HepG2 (cell line): Measurements from ENCODE around the gene BAHCC1. TPM values are rescaled to one million over a fixed set of nuclear protein-coding genes. Genes with fewer than 3 reads are reported as not detected.

Experiments
- ASH2L ChIP-seq: fragments of 300-600, 200-600 bp; sonication (generic); IDR thresholded peaks from 2 replicates; pipeline ENCODE4 v1.7.0; 2017; ENCODE audit warnings: low read depth, mild to moderate bottlenecking, moderate library complexity, mixed read lengths, low read length; ENCODE audit not compliant: insufficient read length
- CBX2 ChIP-seq, 2 experiments: fragments of 200-600 bp in 1 of 2; sonication (generic); formaldehyde crosslinking in 1 of 2; IDR thresholded peaks; 2 replicates each; pipeline versions ENCODE4 v1.7.0 to v1.8.1; 2018 to 2022; ENCODE audit warnings: low read depth in 2 of 2, low read length in 1 of 2, mild to moderate bottlenecking in 1 of 2, missing genetic modification reagents in 1 of 2
- CC2D1A ChIP-seq: sonication (generic); formaldehyde crosslinking; IDR thresholded peaks from 2 replicates; pipeline ENCODE4 v1.8.1; 2023; ENCODE audit warnings: mild to moderate bottlenecking, missing genetic modification reagents
- GTF3A ChIP-seq: sonication (generic); formaldehyde crosslinking; conservative IDR thresholded peaks from 2 replicates; pipeline ENCODE4 v1.4.0; 2020; ENCODE audit warnings: mild to moderate bottlenecking, missing genetic modification reagents
- HOXA3 ChIP-seq: sonication (generic); formaldehyde crosslinking; IDR thresholded peaks from 2 replicates; pipeline ENCODE4 v1.5.0; 2020; ENCODE audit warnings: missing genetic modification reagents
- NKX3-1 ChIP-seq: sonication (generic); formaldehyde crosslinking; IDR thresholded peaks from 2 replicates; pipeline ENCODE4 v1.5.0; 2020; ENCODE audit warnings: missing genetic modification reagents
- POLR2A ChIP-seq, 2 experiments: IDR thresholded peaks; 2 replicates each; pipeline ENCODE4 v1.6.1; 2011; ENCODE audit warnings: low read depth in 2 of 2, low read length in 2 of 2, mild to moderate bottlenecking in 1 of 2, moderate library complexity in 1 of 2; ENCODE audit not compliant: insufficient read depth in 1 of 2
- RARA ChIP-seq: IDR thresholded peaks from 2 replicates; pipeline ENCODE4 v1.6.1; 2016; ENCODE audit warnings: missing genetic modification reagents, missing compliant biosample characterization
- RFXANK ChIP-seq: IDR thresholded peaks from 2 replicates; pipeline ENCODE4 v1.6.1; 2016
- RXRA ChIP-seq: sonication (generic); formaldehyde crosslinking; IDR thresholded peaks from 2 replicates; pipeline ENCODE4 v1.5.1; 2020; ENCODE audit warnings: missing genetic modification reagents
- SUZ12 ChIP-seq: fragments of 150-350 bp; IDR thresholded peaks from 2 replicates; pipeline ENCODE4 v1.6.1; 2014; ENCODE audit warnings: low read depth, low read length
- TBX3 ChIP-seq: fragments of 450-650 bp; IDR thresholded peaks from 2 replicates; pipeline ENCODE4 v1.6.1; 2017; ENCODE audit warnings: antibody characterized with exemption, mild to moderate bottlenecking, inconsistent platforms, borderline replicate concordance
- TCF7L2 ChIP-seq: IDR thresholded peaks from 2 replicates; pipeline ENCODE4 v1.6.1; 2011; ENCODE audit warnings: mild to moderate bottlenecking, low read depth, low read length, moderate library complexity
- ZNF552 ChIP-seq: sonication (generic); formaldehyde crosslinking; IDR thresholded peaks from 2 replicates; pipeline ENCODE4 v1.9.0; 2022; ENCODE audit warnings: missing genetic modification reagents, mild to moderate bottlenecking, borderline replicate concordance
- ZNF781 ChIP-seq: sonication (generic); formaldehyde crosslinking; IDR thresholded peaks from 2 replicates; pipeline ENCODE4 v1.5.1; 2020; ENCODE audit warnings: borderline replicate concordance, mild to moderate bottlenecking, missing genetic modification reagents; ENCODE audit errors: not compliant biosample characterization
- ZSCAN31 ChIP-seq: sonication (generic); formaldehyde crosslinking; IDR thresholded peaks from 2 replicates; pipeline ENCODE4 v1.5.0; 2020; ENCODE audit warnings: low read depth, mild to moderate bottlenecking, missing genetic modification reagents
- polyA plus RNA-seq, 8 experiments: library from polyadenylated mRNA; depleted of rRNA in 3 of 8; stranded (reverse) in 7 of 8; unstranded in 1 of 8; fragments of >200 nt; fragmentation: Illumina TruSeq in 4 of 8; extraction: Trizol in 4 of 8; gene quantifications; 2 replicates each; pipeline versions ENCODE4 v1.2.1 to v1.2.3, GENCODE V29; 2011 to 2016; ENCODE audit warnings: low read depth in 4 of 8, missing spikeins in 1 of 8, mixed read lengths in 1 of 8; ENCODE audit not compliant: insufficient read depth in 1 of 8
- total RNA-seq, 5 experiments: library from RNA; depleted of rRNA; stranded (reverse); fragments of >200 nt; fragmentation: Illumina TruSeq; extraction: Trizol; gene quantifications; 2 replicates each; pipeline ENCODE4 v1.2.3, GENCODE V29; 2016; ENCODE audit warnings: low read depth in 1 of 5
- TF ChIP-seq, protein P1 (sequence below): sonication (generic); formaldehyde crosslinking; IDR thresholded peaks from 2 replicates; pipeline ENCODE4 v1.4.0; 2020; ENCODE audit warnings: missing genetic modification reagents, mild to moderate bottlenecking, borderline replicate concordance
- TF ChIP-seq, protein P2 (sequence below): sonication (generic); formaldehyde crosslinking; IDR thresholded peaks from 2 replicates; pipeline ENCODE4 v1.4.0; 2020; ENCODE audit warnings: missing genetic modification reagents
- TF ChIP-seq, protein P3 (sequence below): IDR thresholded peaks from 2 replicates; pipeline ENCODE4 v1.6.1; 2012; ENCODE audit warnings: low read length, improper control_type of control experiment
- TF ChIP-seq, protein P4 (sequence below): sonication (generic); formaldehyde crosslinking; conservative IDR thresholded peaks from 2 replicates; pipeline ENCODE4 v1.4.0; 2020; ENCODE audit warnings: mild to moderate bottlenecking, missing genetic modification reagents, moderate library complexity

BAHCC1 gene
- total and polyA plus RNA-seq, 2 of the 13 experiments (the other 11 are each of a cell fraction or from before 2014, with no cell fraction given), result 1.4 to 1.7 TPM

DNA sequence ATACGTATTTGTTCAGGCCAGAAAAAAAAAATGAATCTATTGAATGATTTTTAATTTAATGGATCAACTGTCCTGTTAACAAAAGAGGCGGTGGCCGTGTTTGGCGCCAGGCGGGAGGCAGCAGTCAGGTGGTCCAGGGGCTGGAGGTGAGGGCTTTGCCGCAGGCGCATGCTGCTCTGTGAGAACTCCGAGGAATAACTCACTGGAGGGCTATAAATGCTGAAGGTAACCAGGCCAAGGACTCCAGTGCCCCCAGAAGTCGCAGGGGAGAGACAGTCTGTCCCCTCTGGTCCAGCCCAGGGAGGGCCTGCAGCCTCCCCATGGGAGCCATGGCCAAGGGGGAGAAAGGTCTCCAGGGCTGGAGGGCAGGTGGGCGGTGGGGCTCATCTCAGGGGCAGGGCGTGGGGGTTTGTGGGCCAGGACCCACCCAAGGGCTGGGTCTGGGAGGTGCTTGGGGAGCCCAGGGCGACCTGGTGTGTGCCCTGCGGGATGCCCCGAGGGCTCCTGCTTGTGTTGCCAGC, 7.1 kb upstream of the BAHCC1 start (continued):
- no peak for TF ChIP-seq ZNF552
- no peak for TF ChIP-seq CC2D1A (CRISPR knock-in tag)
- no peak for TF ChIP-seq SUZ12
- TF ChIP-seq NKX3-1 (CRISPR knock-in tag), result no peak
- TF ChIP-seq, protein P1, sequence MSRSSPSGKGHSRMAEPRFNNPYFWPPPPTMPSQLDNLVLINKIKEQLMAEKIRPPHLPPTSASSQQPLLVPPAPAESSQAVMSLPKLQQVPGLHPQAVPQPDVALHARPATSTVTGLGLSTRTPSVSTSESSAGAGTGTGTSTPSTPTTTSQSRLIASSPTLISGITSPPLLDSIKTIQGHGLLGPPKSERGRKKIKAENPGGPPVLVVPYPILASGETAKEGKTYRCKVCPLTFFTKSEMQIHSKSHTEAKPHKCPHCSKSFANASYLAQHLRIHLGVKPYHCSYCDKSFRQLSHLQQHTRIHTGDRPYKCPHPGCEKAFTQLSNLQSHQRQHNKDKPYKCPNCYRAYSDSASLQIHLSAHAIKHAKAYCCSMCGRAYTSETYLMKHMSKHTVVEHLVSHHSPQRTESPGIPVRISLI (CRISPR knock-in tag), result no peak
- no peak for TF ChIP-seq TCF7L2
- no peak for TF ChIP-seq ASH2L
- TF ChIP-seq TBX3, result no peak
- TF ChIP-seq, protein P2, sequence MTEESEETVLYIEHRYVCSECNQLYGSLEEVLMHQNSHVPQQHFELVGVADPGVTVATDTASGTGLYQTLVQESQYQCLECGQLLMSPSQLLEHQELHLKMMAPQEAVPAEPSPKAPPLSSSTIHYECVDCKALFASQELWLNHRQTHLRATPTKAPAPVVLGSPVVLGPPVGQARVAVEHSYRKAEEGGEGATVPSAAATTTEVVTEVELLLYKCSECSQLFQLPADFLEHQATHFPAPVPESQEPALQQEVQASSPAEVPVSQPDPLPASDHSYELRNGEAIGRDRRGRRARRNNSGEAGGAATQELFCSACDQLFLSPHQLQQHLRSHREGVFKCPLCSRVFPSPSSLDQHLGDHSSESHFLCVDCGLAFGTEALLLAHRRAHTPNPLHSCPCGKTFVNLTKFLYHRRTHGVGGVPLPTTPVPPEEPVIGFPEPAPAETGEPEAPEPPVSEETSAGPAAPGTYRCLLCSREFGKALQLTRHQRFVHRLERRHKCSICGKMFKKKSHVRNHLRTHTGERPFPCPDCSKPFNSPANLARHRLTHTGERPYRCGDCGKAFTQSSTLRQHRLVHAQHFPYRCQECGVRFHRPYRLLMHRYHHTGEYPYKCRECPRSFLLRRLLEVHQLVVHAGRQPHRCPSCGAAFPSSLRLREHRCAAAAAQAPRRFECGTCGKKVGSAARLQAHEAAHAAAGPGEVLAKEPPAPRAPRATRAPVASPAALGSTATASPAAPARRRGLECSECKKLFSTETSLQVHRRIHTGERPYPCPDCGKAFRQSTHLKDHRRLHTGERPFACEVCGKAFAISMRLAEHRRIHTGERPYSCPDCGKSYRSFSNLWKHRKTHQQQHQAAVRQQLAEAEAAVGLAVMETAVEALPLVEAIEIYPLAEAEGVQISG (CRISPR knock-in tag), result 0 out of 2 replicates have a peak, but pooled peaks have one; percentile 12
- TF ChIP-seq CBX2 (IDR thresholded peaks at IDR 0.05; ENCODE audit: low read depth, low read length), result peak; percentile 77; the same call in 1 of the 2 replicates
- no peak for TF ChIP-seq CBX2 (CRISPR knock-in tag; IDR thresholded peaks at IDR 0.05; ENCODE audit: low read depth)
- TF ChIP-seq RARA (CRISPR knock-in tag), result 0 out of 2 replicates have a peak, but pooled peaks have one; percentile 1
- no peak for TF ChIP-seq ZNF781 (CRISPR knock-in tag)
- TF ChIP-seq HOXA3 (CRISPR knock-in tag), result 0 out of 2 replicates have a peak, but pooled peaks have one; percentile 10
- no peak for TF ChIP-seq RFXANK
- 0 out of 4 replicates have a peak, but pooled peaks of 1 of the 2 experiments have one; percentile 8 for TF ChIP-seq POLR2A (IDR thresholded peaks at IDR 0.05; ENCODE audit: insufficient read depth in 1 of 2, low read depth in 2 of 2, low read length in 2 of 2)
- TF ChIP-seq, protein P3, sequence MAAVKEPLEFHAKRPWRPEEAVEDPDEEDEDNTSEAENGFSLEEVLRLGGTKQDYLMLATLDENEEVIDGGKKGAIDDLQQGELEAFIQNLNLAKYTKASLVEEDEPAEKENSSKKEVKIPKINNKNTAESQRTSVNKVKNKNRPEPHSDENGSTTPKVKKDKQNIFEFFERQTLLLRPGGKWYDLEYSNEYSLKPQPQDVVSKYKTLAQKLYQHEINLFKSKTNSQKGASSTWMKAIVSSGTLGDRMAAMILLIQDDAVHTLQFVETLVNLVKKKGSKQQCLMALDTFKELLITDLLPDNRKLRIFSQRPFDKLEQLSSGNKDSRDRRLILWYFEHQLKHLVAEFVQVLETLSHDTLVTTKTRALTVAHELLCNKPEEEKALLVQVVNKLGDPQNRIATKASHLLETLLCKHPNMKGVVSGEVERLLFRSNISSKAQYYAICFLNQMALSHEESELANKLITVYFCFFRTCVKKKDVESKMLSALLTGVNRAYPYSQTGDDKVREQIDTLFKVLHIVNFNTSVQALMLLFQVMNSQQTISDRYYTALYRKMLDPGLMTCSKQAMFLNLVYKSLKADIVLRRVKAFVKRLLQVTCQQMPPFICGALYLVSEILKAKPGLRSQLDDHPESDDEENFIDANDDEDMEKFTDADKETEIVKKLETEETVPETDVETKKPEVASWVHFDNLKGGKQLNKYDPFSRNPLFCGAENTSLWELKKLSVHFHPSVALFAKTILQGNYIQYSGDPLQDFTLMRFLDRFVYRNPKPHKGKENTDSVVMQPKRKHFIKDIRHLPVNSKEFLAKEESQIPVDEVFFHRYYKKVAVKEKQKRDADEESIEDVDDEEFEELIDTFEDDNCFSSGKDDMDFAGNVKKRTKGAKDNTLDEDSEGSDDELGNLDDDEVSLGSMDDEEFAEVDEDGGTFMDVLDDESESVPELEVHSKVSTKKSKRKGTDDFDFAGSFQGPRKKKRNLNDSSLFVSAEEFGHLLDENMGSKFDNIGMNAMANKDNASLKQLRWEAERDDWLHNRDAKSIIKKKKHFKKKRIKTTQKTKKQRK, result no peak
- TF ChIP-seq, protein P4, sequence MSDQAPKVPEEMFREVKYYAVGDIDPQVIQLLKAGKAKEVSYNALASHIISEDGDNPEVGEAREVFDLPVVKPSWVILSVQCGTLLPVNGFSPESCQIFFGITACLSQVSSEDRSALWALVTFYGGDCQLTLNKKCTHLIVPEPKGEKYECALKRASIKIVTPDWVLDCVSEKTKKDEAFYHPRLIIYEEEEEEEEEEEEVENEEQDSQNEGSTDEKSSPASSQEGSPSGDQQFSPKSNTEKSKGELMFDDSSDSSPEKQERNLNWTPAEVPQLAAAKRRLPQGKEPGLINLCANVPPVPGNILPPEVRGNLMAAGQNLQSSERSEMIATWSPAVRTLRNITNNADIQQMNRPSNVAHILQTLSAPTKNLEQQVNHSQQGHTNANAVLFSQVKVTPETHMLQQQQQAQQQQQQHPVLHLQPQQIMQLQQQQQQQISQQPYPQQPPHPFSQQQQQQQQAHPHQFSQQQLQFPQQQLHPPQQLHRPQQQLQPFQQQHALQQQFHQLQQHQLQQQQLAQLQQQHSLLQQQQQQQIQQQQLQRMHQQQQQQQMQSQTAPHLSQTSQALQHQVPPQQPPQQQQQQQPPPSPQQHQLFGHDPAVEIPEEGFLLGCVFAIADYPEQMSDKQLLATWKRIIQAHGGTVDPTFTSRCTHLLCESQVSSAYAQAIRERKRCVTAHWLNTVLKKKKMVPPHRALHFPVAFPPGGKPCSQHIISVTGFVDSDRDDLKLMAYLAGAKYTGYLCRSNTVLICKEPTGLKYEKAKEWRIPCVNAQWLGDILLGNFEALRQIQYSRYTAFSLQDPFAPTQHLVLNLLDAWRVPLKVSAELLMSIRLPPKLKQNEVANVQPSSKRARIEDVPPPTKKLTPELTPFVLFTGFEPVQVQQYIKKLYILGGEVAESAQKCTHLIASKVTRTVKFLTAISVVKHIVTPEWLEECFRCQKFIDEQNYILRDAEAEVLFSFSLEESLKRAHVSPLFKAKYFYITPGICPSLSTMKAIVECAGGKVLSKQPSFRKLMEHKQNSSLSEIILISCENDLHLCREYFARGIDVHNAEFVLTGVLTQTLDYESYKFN (CRISPR knock-in tag), result no peak
- TF ChIP-seq ZSCAN31, result no peak
- TF ChIP-seq GTF3A (CRISPR knock-in tag), result no peak
- no peak for TF ChIP-seq RXRA (CRISPR knock-in tag)
